GM23338 (cell line): ENCODE measurements around the gene MT1B. TPM values are rescaled to one million over a fixed set of nuclear protein-coding genes. Genes with fewer than 3 reads are reported as not detected.

Experiments
- ATAC-seq: fragments of 200-7000 bp; cut with Tn5 transposase; 3 replicates; pipeline ENCODE4 v1.9.1; 2020
- DNase-seq: peaks from one replicate; pipeline ENCODE4 v3.0.0-alpha.2; 2015; ENCODE audit warnings: low spot score
- H2AFZ ChIP-seq: fragments of 200-600 bp; sonication (generic); 2 replicates; pipeline ENCODE4 v1.8.0; 2016; ENCODE audit warnings: antibody characterized with exemption, mild to moderate bottlenecking, moderate library complexity
- H3F3A ChIP-seq: fragments of 200-600 bp; sonication (generic); replicated peaks from 2 replicates; pipeline ENCODE4 v1.8.0; 2017; ENCODE audit warnings: antibody characterized with exemption, mixed run types, low read depth
- H3K27ac ChIP-seq: fragments of 200-600 bp; sonication (generic); 2 replicates; pipeline ENCODE4 v1.6.1; 2016; ENCODE audit warnings: low read depth
- H3K27me3 ChIP-seq: fragments of 200-600 bp; sonication (generic); 2 replicates; pipeline ENCODE4 v1.8.0; 2016; ENCODE audit warnings: mild to moderate bottlenecking, mixed run types, moderate library complexity; ENCODE audit not compliant: insufficient read depth
- H3K36me3 ChIP-seq: fragments of 200-600 bp; sonication (generic); 2 replicates; pipeline ENCODE4 v1.8.0; 2016; ENCODE audit warnings: mild to moderate bottlenecking; ENCODE audit not compliant: insufficient read depth
- H3K4me1 ChIP-seq: fragments of 200-600 bp; sonication (generic); 2 replicates; pipeline ENCODE4 v1.8.0; 2016; ENCODE audit warnings: mild to moderate bottlenecking, moderate library complexity; ENCODE audit not compliant: insufficient read depth
- H3K4me2 ChIP-seq: fragments of 200-600 bp; sonication (generic); 2 replicates; pipeline ENCODE4 v1.7.1; 2017; ENCODE audit warnings: mixed run types
- H3K4me3 ChIP-seq: fragments of 200-600 bp; sonication (generic); 2 replicates; pipeline ENCODE4 v1.6.1; 2016; ENCODE audit warnings: mixed run types
- H3K79me2 ChIP-seq: fragments of 200-600 bp; sonication (generic); replicated peaks from 2 replicates; pipeline ENCODE4 v1.8.0; 2017; ENCODE audit warnings: mild to moderate bottlenecking; ENCODE audit not compliant: insufficient read depth
- H3K9me2 ChIP-seq: fragments of 200-600 bp; sonication (generic); 2 replicates; pipeline ENCODE4 v1.8.0; 2017; ENCODE audit not compliant: insufficient read depth
- H4K20me1 ChIP-seq: fragments of 200-600 bp; sonication (generic); replicated peaks from 2 replicates; pipeline ENCODE4 v1.8.0; 2017; ENCODE audit warnings: mild to moderate bottlenecking; ENCODE audit not compliant: insufficient read depth
- H3K27ac Mint-ChIP-seq: 2 replicates; pipeline ENCODE4 v1.8.0; 2020; ENCODE audit warnings: inconsistent platforms, mild to moderate bottlenecking, moderate library complexity, mixed read lengths
- H3K27me3 Mint-ChIP-seq: 3 replicates; pipeline ENCODE4 v1.8.0; 2022; ENCODE audit warnings: low read depth, mild to moderate bottlenecking, moderate library complexity, mixed read lengths, inconsistent platforms; ENCODE audit not compliant: insufficient read depth, poor library complexity
- H3K36me3 Mint-ChIP-seq: 3 replicates; pipeline ENCODE4 v1.8.0; 2021; ENCODE audit warnings: low read depth, mild to moderate bottlenecking, inconsistent platforms, moderate library complexity, mixed read lengths
- H3K4me1 Mint-ChIP-seq: 3 replicates; pipeline ENCODE4 v1.8.0; 2020; ENCODE audit warnings: mild to moderate bottlenecking, inconsistent platforms, mixed read lengths
- H3K4me3 Mint-ChIP-seq: 3 replicates; pipeline ENCODE4 v1.8.0; 2021; ENCODE audit warnings: moderate library complexity, mild to moderate bottlenecking, inconsistent platforms, mixed read lengths
- H3K9me3 Mint-ChIP-seq: 3 replicates; pipeline ENCODE4 v1.8.0; 2020; ENCODE audit warnings: moderate library complexity, mild to moderate bottlenecking, inconsistent platforms, mixed read lengths
- NANOG ChIP-seq: IDR thresholded peaks from 2 replicates; pipeline ENCODE4 v1.6.1; 2016; ENCODE audit warnings: antibody characterized with exemption, borderline replicate concordance
- POLR2AphosphoS5 ChIP-seq: IDR thresholded peaks from 2 replicates; pipeline ENCODE4 v1.6.1; 2016; ENCODE audit warnings: antibody characterized with exemption, low read depth
- ZNF114 ChIP-seq: fragments of 250-450 bp; sonication (Bioruptor Pico); IDR thresholded peaks from 2 replicates; pipeline ENCODE4 v1.5.0; 2020; ENCODE audit warnings: mild to moderate bottlenecking, moderate library complexity
- ZNF331 ChIP-seq: fragments of 250-450 bp; sonication (Bioruptor Pico); IDR thresholded peaks from 2 replicates; pipeline ENCODE4 v1.5.0; 2020; ENCODE audit warnings: low read depth, mild to moderate bottlenecking, moderate library complexity
- polyA plus RNA-seq: library from polyadenylated mRNA; unstranded; fragments of >200 nt; fragmentation: Nextera tagmentation; extraction: Ambion mirVana; gene quantifications from 2 replicates; pipeline ENCODE4 v1.2.1, GENCODE V29; 2016
- total RNA-seq: library from RNA; depleted of rRNA; stranded (reverse); fragments of >200 nt; shearing (Covaris generic); gene quantifications from 2 replicates; pipeline ENCODE4 v1.2.3, GENCODE V29; 2014
- TF ChIP-seq, protein P1 (sequence below): fragments of 250-450 bp; sonication (Bioruptor Pico); IDR thresholded peaks from 2 replicates; pipeline ENCODE4 v1.5.0; 2020; ENCODE audit warnings: mild to moderate bottlenecking, moderate library complexity
- TF ChIP-seq, protein P2 (sequence below): IDR thresholded peaks from 2 replicates; pipeline ENCODE4 v1.6.1; 2016; ENCODE audit warnings: antibody characterized with exemption
- TF ChIP-seq, protein P3 (sequence below): IDR thresholded peaks from one replicate; pipeline ENCODE4 v1.6.1; 2018; ENCODE audit warnings: antibody characterized with exemption; ENCODE audit not compliant: unreplicated experiment

Gene MT1B
- total and polyA plus RNA-seq, 2 experiments from 2014 or later, result not detected

DNA sequence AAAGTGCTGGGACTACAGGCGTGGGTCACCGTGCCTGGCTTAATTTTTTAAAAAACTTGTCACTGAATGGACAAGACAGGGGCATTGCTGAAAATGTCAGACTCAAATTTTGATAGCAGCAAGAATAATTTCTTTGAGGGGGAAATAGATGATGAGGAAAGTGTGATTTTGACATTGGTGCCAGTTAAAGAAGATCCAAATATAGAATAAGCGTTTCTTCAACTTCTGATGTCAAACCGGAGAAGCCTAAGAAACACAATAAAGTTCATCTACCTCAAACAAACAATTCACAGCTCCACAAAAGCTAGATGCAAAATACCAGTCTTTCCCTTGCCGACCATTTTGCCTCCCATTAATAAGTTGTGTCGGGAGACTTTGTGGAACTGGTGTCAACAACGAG is 35.1 kb downstream of the MT1B start:
- Histone ChIP-seq H3K79me2 (peaks cover 14% of the 10 kb centered on the region), H3K9me2 (no peaks in the 10 kb centered on the region), H3K4me1 (peaks cover 23% of the 10 kb centered on the region; the same call in 1 of the 2 replicates), H3K27me3 (peaks cover 9% of the 10 kb centered on the region), H2AFZ (no peak overlapping the region), H3K27ac (no peak overlapping the region), H3K36me3 (no peaks in the 10 kb centered on the region), H3K4me2 (no peak overlapping the region), H3F3A (peaks cover 7% of the 10 kb centered on the region; the same call in 1 of the 2 replicates), H4K20me1 (no peaks in the 10 kb centered on the region), H3K4me3 (no peak overlapping the region)
- Mint-ChIP-seq H3K27me3 (peaks cover 26% of the 10 kb centered on the region), H3K36me3 (peaks cover 43% of the 10 kb centered on the region), H3K27ac (no peak overlapping the region), H3K4me3 (no peak overlapping the region), H3K9me3 (peaks cover 11% of the 10 kb centered on the region; the same call in 2 of the 3 replicates), H3K4me1 (peaks cover 18% of the 10 kb centered on the region)
- DNase-seq, result no peak
- no peak for ATAC-seq
- TF ChIP-seq, protein P1, sequence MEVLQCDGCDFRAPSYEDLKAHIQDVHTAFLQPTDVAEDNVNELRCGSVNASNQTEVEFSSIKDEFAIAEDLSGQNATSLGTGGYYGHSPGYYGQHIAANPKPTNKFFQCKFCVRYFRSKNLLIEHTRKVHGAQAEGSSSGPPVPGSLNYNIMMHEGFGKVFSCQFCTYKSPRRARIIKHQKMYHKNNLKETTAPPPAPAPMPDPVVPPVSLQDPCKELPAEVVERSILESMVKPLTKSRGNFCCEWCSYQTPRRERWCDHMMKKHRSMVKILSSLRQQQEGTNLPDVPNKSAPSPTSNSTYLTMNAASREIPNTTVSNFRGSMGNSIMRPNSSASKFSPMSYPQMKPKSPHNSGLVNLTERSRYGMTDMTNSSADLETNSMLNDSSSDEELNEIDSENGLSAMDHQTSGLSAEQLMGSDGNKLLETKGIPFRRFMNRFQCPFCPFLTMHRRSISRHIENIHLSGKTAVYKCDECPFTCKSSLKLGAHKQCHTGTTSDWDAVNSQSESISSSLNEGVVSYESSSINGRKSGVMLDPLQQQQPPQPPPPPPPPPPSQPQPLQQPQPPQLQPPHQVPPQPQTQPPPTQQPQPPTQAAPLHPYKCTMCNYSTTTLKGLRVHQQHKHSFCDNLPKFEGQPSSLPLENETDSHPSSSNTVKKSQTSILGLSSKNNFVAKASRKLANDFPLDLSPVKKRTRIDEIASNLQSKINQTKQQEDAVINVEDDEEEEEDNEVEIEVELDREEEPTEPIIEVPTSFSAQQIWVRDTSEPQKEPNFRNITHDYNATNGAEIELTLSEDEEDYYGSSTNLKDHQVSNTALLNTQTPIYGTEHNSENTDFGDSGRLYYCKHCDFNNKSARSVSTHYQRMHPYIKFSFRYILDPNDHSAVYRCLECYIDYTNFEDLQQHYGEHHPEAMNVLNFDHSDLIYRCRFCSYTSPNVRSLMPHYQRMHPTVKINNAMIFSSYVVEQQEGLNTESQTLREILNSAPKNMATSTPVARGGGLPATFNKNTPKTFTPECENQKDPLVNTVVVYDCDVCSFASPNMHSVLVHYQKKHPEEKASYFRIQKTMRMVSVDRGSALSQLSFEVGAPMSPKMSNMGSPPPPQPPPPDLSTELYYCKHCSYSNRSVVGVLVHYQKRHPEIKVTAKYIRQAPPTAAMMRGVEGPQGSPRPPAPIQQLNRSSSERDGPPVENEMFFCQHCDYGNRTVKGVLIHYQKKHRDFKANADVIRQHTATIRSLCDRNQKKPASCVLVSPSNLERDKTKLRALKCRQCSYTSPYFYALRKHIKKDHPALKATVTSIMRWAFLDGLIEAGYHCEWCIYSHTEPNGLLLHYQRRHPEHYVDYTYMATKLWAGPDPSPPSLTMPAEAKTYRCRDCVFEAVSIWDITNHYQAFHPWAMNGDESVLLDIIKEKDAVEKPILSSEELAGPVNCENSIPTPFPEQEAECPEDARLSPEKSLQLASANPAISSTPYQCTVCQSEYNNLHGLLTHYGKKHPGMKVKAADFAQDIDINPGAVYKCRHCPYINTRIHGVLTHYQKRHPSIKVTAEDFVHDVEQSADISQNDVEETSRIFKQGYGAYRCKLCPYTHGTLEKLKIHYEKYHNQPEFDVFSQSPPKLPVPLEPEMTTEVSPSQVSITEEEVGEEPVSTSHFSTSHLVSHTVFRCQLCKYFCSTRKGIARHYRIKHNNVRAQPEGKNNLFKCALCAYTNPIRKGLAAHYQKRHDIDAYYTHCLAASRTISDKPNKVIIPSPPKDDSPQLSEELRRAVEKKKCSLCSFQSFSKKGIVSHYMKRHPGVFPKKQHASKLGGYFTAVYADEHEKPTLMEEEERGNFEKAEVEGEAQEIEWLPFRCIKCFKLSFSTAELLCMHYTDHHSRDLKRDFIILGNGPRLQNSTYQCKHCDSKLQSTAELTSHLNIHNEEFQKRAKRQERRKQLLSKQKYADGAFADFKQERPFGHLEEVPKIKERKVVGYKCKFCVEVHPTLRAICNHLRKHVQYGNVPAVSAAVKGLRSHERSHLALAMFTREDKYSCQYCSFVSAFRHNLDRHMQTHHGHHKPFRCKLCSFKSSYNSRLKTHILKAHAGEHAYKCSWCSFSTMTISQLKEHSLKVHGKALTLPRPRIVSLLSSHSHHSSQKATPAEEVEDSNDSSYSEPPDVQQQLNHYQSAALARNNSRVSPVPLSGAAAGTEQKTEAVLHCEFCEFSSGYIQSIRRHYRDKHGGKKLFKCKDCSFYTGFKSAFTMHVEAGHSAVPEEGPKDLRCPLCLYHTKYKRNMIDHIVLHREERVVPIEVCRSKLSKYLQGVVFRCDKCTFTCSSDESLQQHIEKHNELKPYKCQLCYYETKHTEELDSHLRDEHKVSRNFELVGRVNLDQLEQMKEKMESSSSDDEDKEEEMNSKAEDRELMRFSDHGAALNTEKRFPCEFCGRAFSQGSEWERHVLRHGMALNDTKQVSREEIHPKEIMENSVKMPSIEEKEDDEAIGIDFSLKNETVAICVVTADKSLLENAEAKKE, result no peak
- TF ChIP-seq, protein P2, sequence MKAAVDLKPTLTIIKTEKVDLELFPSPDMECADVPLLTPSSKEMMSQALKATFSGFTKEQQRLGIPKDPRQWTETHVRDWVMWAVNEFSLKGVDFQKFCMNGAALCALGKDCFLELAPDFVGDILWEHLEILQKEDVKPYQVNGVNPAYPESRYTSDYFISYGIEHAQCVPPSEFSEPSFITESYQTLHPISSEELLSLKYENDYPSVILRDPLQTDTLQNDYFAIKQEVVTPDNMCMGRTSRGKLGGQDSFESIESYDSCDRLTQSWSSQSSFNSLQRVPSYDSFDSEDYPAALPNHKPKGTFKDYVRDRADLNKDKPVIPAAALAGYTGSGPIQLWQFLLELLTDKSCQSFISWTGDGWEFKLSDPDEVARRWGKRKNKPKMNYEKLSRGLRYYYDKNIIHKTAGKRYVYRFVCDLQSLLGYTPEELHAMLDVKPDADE, result no peak
- TF ChIP-seq POLR2AphosphoS5 (no peak), ZNF331 (CRISPR knock-in tag) (no peak), NANOG (no peak), ZNF114 (CRISPR knock-in tag) (no peak)
- TF ChIP-seq, protein P3, sequence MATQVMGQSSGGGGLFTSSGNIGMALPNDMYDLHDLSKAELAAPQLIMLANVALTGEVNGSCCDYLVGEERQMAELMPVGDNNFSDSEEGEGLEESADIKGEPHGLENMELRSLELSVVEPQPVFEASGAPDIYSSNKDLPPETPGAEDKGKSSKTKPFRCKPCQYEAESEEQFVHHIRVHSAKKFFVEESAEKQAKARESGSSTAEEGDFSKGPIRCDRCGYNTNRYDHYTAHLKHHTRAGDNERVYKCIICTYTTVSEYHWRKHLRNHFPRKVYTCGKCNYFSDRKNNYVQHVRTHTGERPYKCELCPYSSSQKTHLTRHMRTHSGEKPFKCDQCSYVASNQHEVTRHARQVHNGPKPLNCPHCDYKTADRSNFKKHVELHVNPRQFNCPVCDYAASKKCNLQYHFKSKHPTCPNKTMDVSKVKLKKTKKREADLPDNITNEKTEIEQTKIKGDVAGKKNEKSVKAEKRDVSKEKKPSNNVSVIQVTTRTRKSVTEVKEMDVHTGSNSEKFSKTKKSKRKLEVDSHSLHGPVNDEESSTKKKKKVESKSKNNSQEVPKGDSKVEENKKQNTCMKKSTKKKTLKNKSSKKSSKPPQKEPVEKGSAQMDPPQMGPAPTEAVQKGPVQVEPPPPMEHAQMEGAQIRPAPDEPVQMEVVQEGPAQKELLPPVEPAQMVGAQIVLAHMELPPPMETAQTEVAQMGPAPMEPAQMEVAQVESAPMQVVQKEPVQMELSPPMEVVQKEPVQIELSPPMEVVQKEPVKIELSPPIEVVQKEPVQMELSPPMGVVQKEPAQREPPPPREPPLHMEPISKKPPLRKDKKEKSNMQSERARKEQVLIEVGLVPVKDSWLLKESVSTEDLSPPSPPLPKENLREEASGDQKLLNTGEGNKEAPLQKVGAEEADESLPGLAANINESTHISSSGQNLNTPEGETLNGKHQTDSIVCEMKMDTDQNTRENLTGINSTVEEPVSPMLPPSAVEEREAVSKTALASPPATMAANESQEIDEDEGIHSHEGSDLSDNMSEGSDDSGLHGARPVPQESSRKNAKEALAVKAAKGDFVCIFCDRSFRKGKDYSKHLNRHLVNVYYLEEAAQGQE, result no peak
